GM12864 (cell line): ENCODE measurements around the gene EHBP1.

Experiments used
- DNase-seq: peaks from one replicate; pipeline ENCODE4 v3.0.0-alpha.2; 2011; ENCODE audit warnings: low read depth
- H3K4me3 ChIP-seq: 2 replicates; pipeline ENCODE4 v1.5.1; 2011; ENCODE audit warnings: mild to moderate bottlenecking, low read depth, low read length, control low read depth
- CTCF ChIP-seq: IDR thresholded peaks from 2 replicates; pipeline ENCODE4 v1.5.1; 2011; ENCODE audit warnings: low read depth, mild to moderate bottlenecking, moderate library complexity, low read length, control low read depth, inconsistent platforms; ENCODE audit errors: missing control alignments

EHBP1 gene

GRCh38 chr2:62797107-62797506 lies 91.6 kb downstream of the EHBP1 start:
- DNase-seq: no peak
- TF ChIP-seq CTCF: no peak
- no peak overlapping the region for H3K4me3 ChIP-seq

GRCh38 chr2:62800618-62801017 lies 95.1 kb downstream of the EHBP1 start:
- H3K4me3 ChIP-seq: no peak overlapping the region
- TF ChIP-seq CTCF: no peak
- no peak for DNase-seq

GRCh38 chr2:62801110-62801509 lies 95.6 kb downstream of the EHBP1 start:
- TF ChIP-seq CTCF: no peak
- H3K4me3 ChIP-seq: no peak overlapping the region

GRCh38 chr2:62801814-62802523 lies 96.5 kb downstream of the EHBP1 start:
- H3K4me3 ChIP-seq: no peak overlapping the region
- no peak for DNase-seq
- TF ChIP-seq CTCF: peak; percentile 33

More at GRCh38 chr2:62801110-62801509, 95.6 kb downstream of the EHBP1 start:
- DNase-seq: no peak

- TF ChIP-seq CTCF: no peak
- no peak overlapping the region for H3K4me3 ChIP-seq
- DNase-seq: no peak
Observed at GRCh38 chr2:62803961-62804360, 98.4 kb downstream of the EHBP1 start.

- H3K4me3 ChIP-seq: no peak overlapping the region
- no peak for TF ChIP-seq CTCF
- DNase-seq: no peak
Observed at GRCh38 chr2:62806231-62806630, 100.7 kb downstream of the EHBP1 start.

GRCh38 chr2:62808554-62808953 lies 103.0 kb downstream of the EHBP1 start:
- no peak for TF ChIP-seq CTCF
- H3K4me3 ChIP-seq: no peak overlapping the region
- no peak for DNase-seq
